GM12878 (cell line): ENCODE measurements around the gene MINPP1.

Source experiments
- CBFB ChIP-seq: IDR thresholded peaks from 2 replicates; pipeline ENCODE4 v1.6.1; 2016; ENCODE audit warnings: antibody characterized with exemption, low read depth
- CREM ChIP-seq: IDR thresholded peaks from 2 replicates; pipeline ENCODE4 v1.6.1; 2014; ENCODE audit warnings: antibody characterized with exemption, low read depth
- EGR1 ChIP-seq, 2 experiments: IDR thresholded peaks; 1 replicate in 1 of 2; 2 replicates in 1 of 2; pipeline ENCODE4 v1.6.1; 2011 to 2012; ENCODE audit warnings: low read depth in 2 of 2, low read length in 2 of 2, borderline replicate concordance in 1 of 2, mild to moderate bottlenecking in 1 of 2, moderate library complexity in 1 of 2
- EZH2 ChIP-seq: IDR thresholded peaks from 2 replicates; pipeline ENCODE4 v1.6.1; 2012; ENCODE audit warnings: low read depth, mild to moderate bottlenecking, control low read depth, inconsistent platforms, low read length, borderline replicate concordance; ENCODE audit not compliant: control insufficient read depth
- JUNB ChIP-seq: IDR thresholded peaks from 2 replicates; pipeline ENCODE4 v1.6.1; 2016; ENCODE audit warnings: antibody characterized with exemption, mild to moderate bottlenecking
- MTA3 ChIP-seq: IDR thresholded peaks from 2 replicates; pipeline ENCODE4 v1.6.1; 2012; ENCODE audit warnings: low read length, inconsistent platforms, borderline replicate concordance
- NFYB ChIP-seq: IDR thresholded peaks from 2 replicates; pipeline ENCODE4 v1.6.1; 2011; ENCODE audit warnings: low read depth, mild to moderate bottlenecking, low read length, improper control_type of control experiment, moderate library complexity; ENCODE audit not compliant: insufficient read depth
- POLR2AphosphoS5 ChIP-seq: IDR thresholded peaks from 2 replicates; pipeline ENCODE4 v1.6.1; 2011; ENCODE audit warnings: mild to moderate bottlenecking, low read length, inconsistent platforms
- SMAD5 ChIP-seq: IDR thresholded peaks from 2 replicates; pipeline ENCODE4 v1.6.1; 2016; ENCODE audit warnings: antibody characterized with exemption, low read depth
- TCF12 ChIP-seq: IDR thresholded peaks from 2 replicates; pipeline ENCODE4 v1.6.1; 2011; ENCODE audit warnings: low read depth, mild to moderate bottlenecking, low read length
- TF ChIP-seq, protein P1 (sequence below), 3 experiments: IDR thresholded peaks in 2 of 3; conservative IDR thresholded peaks in 1 of 3; 2 replicates each; pipeline ENCODE4 v1.5.1; 2011; ENCODE audit warnings: low read depth in 3 of 3, low read length in 3 of 3, mild to moderate bottlenecking in 3 of 3, control low read depth in 2 of 3, moderate library complexity in 2 of 3, inconsistent platforms in 1 of 3, mixed read lengths in 1 of 3; ENCODE audit not compliant: control insufficient read depth in 2 of 3, insufficient read depth in 1 of 3; ENCODE audit errors: extremely low read depth in 1 of 3
- TF ChIP-seq, protein P2 (sequence below): IDR thresholded peaks from 2 replicates; pipeline ENCODE4 v1.6.1; 2012; ENCODE audit warnings: low read depth, low read length, improper control_type of control experiment
- TF ChIP-seq, protein P3 (sequence below): fragments of 450-650 bp; formaldehyde crosslinking; IDR thresholded peaks from 2 replicates; pipeline ENCODE4 v1.4.0; 2020; ENCODE audit warnings: mild to moderate bottlenecking, moderate library complexity

DNA sequence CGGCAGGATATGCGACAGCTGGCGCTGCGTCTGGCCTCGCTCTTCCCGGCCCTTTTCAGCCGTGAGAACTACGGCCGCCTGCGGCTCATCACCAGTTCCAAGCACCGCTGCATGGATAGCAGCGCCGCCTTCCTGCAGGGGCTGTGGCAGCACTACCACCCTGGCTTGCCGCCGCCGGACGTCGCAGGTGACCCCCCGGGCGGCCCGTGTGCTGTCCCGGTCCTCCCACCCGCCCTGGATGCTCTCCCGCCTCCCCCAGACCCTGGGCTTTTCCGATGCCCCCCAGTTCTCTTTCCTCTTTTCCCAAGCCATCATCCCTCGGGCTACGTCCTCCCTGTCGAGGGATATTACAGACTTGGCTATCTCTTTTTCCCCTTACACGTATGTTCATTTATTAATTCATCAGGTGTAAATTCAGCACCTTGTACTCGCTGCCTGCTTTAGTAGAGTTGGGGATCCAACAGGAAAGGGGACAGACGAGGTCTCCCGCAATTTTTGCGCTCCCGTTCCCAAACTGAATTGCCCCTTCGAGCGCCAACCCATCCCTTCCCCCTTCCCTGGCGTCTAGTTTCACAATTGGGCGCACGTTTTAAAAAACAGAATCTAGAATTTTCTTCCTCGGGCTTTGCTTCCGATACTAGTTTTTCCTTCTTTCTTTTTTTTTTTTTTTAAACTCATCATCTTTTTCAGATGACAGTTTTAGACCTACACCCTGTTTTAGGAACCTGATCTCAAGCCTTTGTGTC lies 846 bp downstream of the MINPP1 start:
- TF ChIP-seq, protein P1, sequence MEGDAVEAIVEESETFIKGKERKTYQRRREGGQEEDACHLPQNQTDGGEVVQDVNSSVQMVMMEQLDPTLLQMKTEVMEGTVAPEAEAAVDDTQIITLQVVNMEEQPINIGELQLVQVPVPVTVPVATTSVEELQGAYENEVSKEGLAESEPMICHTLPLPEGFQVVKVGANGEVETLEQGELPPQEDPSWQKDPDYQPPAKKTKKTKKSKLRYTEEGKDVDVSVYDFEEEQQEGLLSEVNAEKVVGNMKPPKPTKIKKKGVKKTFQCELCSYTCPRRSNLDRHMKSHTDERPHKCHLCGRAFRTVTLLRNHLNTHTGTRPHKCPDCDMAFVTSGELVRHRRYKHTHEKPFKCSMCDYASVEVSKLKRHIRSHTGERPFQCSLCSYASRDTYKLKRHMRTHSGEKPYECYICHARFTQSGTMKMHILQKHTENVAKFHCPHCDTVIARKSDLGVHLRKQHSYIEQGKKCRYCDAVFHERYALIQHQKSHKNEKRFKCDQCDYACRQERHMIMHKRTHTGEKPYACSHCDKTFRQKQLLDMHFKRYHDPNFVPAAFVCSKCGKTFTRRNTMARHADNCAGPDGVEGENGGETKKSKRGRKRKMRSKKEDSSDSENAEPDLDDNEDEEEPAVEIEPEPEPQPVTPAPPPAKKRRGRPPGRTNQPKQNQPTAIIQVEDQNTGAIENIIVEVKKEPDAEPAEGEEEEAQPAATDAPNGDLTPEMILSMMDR (IDR thresholded peaks at IDR 0.05 in 2 of 3, conservative IDR thresholded peaks at IDR 0.05 in 1 of 3; ENCODE audit: control insufficient read depth in 2 of 3, extremely low read depth in 1 of 3, insufficient read depth in 1 of 3, low read depth in 3 of 3, low read length in 3 of 3), result peak; percentile 49 to 77 (median 70)
- TF ChIP-seq SMAD5 (no peak), POLR2AphosphoS5 (no peak), CBFB (no peak), TCF12 (no peak), CREM (no peak), MTA3 (no peak), JUNB (no peak), EGR1 (IDR thresholded peaks at IDR 0.05; ENCODE audit: borderline replicate concordance in 1 of 2, low read depth in 2 of 2, low read length in 2 of 2) (0 out of 3 replicates have a peak, but pooled peaks of 1 of the 2 experiments have one; percentile 4), EZH2 (no peak), NFYB (no peak)
- TF ChIP-seq, protein P2, sequence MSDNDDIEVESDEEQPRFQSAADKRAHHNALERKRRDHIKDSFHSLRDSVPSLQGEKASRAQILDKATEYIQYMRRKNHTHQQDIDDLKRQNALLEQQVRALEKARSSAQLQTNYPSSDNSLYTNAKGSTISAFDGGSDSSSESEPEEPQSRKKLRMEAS, result no peak
- TF ChIP-seq, protein P3, sequence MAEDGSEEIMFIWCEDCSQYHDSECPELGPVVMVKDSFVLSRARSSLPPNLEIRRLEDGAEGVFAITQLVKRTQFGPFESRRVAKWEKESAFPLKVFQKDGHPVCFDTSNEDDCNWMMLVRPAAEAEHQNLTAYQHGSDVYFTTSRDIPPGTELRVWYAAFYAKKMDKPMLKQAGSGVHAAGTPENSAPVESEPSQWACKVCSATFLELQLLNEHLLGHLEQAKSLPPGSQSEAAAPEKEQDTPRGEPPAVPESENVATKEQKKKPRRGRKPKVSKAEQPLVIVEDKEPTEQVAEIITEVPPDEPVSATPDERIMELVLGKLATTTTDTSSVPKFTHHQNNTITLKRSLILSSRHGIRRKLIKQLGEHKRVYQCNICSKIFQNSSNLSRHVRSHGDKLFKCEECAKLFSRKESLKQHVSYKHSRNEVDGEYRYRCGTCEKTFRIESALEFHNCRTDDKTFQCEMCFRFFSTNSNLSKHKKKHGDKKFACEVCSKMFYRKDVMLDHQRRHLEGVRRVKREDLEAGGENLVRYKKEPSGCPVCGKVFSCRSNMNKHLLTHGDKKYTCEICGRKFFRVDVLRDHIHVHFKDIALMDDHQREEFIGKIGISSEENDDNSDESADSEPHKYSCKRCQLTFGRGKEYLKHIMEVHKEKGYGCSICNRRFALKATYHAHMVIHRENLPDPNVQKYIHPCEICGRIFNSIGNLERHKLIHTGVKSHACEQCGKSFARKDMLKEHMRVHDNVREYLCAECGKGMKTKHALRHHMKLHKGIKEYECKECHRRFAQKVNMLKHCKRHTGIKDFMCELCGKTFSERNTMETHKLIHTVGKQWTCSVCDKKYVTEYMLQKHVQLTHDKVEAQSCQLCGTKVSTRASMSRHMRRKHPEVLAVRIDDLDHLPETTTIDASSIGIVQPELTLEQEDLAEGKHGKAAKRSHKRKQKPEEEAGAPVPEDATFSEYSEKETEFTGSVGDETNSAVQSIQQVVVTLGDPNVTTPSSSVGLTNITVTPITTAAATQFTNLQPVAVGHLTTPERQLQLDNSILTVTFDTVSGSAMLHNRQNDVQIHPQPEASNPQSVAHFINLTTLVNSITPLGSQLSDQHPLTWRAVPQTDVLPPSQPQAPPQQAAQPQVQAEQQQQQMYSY, result no peak
